ENCODE measurements around the gene COL5A1. TPM values are rescaled to one million over a fixed set of nuclear protein-coding genes. Genes with fewer than 3 reads are reported as not detected.

COL5A1 gene
- total RNA-seq, 4 donors from 2014 or later = 14.0 to 23.9 (median 19.2) TPM

- TF ChIP-seq CTCF (IDR thresholded peaks at IDR 0.05; ENCODE audit: low read depth) = no peak
These were observed 29.3 kb downstream of the COL5A1 start for GRCh38 chr9:134670851-134671281.

DNA sequence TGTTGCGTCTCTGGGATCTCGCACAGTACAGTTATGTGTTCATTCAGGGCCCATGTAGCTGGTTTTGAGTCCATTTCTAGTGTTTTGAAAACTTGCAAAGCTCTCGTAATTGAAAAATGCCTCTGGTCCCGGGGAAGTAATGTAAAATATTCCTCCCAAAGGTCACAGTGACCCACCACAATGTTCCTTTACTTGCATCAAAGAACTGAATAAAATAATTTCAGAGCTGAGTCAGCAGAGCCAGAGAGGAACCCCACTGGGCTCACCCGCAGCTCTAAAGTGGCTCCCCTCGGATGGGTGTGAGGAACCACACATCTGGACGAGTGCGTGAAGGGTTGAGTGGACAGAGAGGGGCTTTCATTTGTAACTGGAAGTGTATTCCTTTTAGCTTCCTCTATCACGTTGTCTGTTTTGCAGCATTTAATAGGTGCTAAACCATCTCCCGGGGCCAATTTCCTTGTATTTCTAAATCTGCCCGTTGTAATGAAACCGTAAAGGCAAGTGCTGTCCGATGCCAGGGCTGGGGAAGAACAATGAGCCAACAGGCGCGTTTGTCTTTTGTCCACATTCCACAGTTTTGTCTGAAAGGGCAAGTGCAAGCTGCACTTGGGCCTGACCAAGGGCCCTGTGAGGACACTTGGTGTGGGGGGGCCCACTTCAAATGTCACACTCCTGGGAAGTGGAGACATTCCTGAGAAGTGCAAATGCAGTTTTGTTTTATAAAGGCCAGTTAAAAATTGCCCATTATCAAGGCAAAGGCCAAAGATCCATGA, 29.9 kb downstream of the COL5A1 start:
- TF ChIP-seq CTCF (IDR thresholded peaks at IDR 0.05; ENCODE audit: low read depth) = no peak

- TF ChIP-seq CTCF (IDR thresholded peaks at IDR 0.05; ENCODE audit: low read depth) = no peak
These were observed 34.8 kb downstream of the COL5A1 start for GRCh38 chr9:134676361-134676760.

DNA sequence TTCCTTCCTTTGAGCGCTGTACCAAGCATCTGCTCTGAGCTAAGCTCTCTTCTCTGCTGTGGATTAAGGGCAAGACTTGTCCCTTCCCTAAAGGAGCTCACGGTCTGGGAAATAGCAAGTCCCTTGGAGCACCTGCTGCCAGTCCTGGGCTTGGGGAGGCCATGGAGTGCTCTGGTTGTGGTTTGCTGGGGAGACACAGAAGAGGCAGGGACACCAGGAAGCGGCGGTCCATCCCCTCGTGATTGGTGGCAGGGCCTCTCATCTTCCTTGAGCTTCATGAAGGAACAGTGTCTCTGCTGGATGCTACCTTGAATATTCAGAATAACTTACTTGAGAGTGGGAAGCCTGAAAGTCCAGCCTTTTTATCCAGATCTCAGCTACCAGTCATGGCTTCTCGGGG, 35.3 kb downstream of the COL5A1 start:
- TF ChIP-seq CTCF (IDR thresholded peaks at IDR 0.05; ENCODE audit: low read depth) = no peak

- TF ChIP-seq CTCF (IDR thresholded peaks at IDR 0.05; ENCODE audit: low read depth) = no peak
These were observed 36.1 kb downstream of the COL5A1 start for GRCh38 chr9:134677743-134678142.

DNA sequence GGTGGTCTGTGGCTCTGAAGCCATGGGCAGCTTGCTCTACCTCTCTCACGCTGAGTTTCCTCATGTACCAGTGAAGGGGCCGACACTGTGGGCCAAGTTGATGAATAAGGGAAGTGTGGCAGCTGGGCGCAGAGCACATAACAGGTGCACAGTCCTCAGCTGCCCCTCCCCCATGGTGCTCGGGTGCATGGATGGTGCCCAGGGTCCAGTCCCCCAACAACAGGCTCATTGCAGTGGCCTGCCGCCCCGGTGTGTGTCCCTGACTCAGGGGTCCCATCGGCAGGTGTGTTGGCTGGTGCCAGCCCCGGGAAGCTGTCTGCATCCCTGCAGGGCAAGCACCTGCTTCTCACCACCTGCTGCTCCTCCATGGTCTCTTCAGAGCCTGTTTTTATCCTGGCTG, 36.6 kb downstream of the COL5A1 start:
- TF ChIP-seq CTCF (IDR thresholded peaks at IDR 0.05; ENCODE audit: low read depth) = no peak

DNA sequence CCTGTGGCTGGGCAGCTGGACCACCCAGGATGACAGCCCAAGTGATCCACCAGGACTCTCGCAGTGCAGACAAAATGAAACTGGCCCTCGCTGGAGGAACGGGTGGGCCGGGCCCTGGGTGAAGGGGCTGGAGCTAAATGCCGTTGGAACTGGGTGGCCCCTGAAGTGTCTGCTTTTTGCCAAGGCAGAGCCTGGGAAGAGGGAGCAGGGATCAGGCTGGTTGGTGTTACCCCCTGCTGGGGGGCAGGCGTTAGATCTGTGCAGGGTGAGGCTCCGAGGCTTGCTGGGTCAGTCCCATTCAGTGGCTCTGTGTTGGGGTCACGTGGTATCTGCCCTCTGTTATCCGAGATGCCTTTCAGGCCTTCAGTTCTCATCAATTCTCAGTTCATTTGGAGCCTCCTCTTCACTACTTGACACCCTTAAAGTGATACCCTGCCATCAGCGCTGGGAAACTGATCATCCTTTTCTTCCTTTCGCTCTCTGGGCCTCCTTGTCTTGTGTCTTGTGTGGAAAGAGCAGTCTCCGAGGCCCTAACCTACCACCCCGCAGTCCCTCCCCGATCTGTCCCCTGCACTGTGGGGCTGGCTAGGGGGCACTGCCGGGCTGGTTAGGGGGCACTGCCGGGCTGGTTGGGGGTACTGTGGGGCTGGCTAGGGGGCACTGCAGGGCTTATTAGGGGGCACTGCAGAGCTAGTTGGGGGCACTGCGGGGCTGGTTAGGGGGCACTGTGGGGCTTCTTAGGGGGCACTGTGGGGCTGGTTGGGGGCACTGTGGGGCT, 37.3 kb downstream of the COL5A1 start:
- TF ChIP-seq CTCF (IDR thresholded peaks at IDR 0.05; ENCODE audit: low read depth) = no peak

Measured in subcutaneous adipose tissue (tissue), 4 donors.